GM19324 (cell line): Measurements from ENCODE around the gene CLASRP.
A peak's percentile ranks its signal among the peaks of the same experiment; 100 is the strongest.
"Not testable (repeated sequence)": the region's sequence is repeated elsewhere in the genome, so short reads cannot be mapped to it uniquely, and the experiment has no call there.

Experiments used
- ATAC-seq: cut with Tn5 transposase; IDR thresholded peaks from one replicate; pipeline ENCODE4 v1.9.1; 2021; ENCODE audit warnings: mild to moderate bottlenecking, moderate library complexity; ENCODE audit not compliant: unreplicated experiment, low FRiP score

Gene CLASRP

DNA sequence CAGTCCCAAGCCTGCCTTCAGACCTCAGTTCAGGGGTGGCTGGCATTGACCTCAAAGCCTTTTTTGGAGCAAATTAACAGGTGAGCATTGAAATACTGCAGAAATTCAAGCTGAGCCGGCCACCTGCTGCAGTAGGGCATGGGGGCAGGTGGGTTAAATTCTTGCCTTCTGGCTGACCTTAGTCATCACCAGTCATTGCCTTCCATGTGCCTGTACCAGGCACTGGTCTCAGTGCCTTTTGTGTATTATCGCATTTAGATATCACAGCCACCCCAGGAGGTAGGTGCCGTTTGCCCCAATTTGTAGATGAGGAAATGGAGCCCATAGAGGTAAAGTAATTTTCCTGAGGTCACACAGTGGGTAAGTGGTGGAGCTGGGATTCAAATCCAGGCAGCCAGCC is 61.4 kb downstream of the CLASRP start:
- ATAC-seq = no peak

DNA sequence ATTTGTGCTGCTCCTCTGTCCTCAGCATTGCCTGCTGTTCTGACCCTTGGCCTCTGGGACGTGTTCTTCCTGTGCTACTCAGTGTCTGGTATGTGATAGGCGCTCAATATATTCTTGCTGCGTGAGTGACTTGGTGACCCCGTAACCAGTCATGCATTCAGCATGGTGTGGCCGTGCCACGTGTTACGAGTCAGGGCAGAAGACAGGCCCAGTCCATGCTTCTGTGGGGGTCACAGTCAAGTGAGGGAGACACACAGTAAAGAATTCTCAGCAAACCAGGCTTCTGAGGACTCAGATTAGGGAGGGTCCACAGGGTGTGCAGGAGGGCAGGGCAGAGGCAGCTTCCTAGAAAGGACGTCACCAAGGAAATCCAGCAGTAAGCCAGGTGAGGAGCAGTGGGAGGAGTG is 62.0 kb downstream of the CLASRP start:
- ATAC-seq = no peak

GRCh38 chr19:45101806-45102205 is 63.0 kb downstream of the CLASRP start:
- ATAC-seq = no peak

- no peak for ATAC-seq
Measured at GRCh38 chr19:45102481-45102880, 63.6 kb downstream of the CLASRP start.

GRCh38 chr19:45103156-45103507 is 64.3 kb downstream of the CLASRP start:
- no peak for ATAC-seq

DNA sequence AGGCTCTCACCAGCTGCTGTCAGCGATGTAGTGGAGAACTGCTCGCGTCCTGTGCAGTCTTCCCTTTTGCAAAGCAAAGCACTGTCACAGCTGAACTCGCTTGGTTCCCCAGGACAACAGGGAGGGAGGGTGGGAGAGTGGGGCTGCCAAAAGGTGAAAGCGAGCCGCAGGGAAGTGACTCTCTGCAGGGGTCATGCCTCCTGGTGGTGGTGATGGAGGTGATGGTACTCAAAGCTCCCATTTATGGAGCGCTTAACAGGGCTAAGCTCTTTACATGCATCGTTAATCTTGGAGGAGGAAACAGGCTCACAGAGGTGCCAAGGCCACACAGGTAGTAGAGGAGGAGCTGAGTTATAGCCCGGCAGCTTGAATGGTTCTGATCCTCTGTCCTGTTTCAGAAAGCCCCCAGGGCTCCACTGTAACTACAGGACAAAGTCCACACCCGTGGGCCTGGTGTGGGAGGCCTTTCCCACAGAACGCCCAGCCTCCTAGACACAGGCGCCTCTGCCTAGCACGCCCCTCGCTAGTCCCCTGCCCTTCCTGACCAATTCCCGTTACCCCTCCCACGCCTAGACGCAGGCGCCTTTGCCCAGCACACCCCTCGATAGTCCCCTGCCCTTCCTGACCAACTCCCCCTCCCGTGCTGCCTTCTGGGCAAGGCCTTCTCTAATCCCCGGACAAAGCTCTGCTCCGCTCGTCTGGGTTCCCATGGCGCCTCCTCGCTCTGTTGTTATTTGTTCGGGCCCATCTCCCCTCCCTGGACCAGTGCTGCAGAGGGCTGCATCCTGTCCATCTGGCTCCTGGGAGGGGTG is 64.9 kb downstream of the CLASRP start:
- ATAC-seq = no peak

DNA sequence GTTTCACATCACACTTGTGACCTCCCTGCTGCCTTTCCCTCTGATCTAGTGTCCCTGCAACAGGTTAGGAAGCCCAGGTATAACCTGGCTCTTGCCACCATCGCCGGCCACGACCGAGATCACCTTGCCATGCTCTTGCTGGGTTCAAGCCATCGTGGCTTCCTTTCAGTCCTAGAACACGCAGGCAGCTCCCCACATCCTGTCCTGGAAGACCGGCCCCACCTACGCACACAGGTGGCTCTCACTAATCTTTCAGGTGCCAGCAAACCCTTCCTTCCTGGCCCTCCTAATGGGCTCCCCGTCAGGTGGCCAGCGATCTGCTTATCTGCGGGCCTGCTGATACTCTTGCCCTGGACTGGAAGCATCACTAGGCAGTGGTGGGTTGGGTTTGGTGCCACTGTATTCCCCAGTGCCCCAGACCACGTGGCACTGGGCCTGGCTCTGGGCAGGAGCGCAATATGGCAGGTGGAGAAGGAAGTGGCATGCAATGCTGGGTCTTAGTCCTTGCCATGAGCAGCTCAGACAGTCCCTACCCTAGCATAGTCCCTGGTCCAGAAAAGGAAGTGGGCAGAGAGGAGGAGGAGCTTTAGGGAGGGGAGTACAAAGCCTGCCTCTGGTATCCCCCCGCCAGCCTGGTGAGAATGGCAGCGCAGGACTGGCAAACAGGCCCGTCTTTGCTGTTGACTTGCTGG is 66.0 kb downstream of the CLASRP start:
- ATAC-seq = no peak

- ATAC-seq = not testable (repeated sequence)
Measured at GRCh38 chr19:45106363-45106762, 67.5 kb downstream of the CLASRP start.

DNA sequence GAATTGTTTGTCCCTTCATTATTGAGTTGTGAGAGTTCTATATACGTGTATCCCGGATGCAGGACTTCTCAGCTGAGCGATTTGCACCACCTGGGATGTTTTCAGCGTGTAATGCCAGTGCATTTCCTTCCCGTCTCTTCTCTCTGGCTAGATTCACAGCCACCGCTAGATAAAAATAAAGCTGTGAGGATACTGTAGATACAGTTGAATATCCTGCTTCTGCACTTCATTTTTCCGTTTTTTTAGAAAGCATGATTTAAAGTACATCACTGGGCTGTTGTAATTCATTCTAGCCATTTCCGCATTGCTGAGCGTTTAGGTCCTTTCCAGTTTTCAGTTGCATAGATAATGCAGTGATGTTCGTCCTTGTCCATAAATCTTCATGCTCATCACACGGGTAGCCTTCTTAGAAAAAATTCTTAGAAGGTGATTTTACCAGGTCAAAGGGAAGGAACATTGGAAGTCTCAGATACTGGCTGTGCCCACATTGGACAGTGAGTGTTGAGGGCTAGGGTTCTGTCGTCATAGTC is 68.8 kb downstream of the CLASRP start:
- no peak for ATAC-seq

GRCh38 chr19:45110851-45111266 is 72.0 kb downstream of the CLASRP start:
- no peak for ATAC-seq

DNA sequence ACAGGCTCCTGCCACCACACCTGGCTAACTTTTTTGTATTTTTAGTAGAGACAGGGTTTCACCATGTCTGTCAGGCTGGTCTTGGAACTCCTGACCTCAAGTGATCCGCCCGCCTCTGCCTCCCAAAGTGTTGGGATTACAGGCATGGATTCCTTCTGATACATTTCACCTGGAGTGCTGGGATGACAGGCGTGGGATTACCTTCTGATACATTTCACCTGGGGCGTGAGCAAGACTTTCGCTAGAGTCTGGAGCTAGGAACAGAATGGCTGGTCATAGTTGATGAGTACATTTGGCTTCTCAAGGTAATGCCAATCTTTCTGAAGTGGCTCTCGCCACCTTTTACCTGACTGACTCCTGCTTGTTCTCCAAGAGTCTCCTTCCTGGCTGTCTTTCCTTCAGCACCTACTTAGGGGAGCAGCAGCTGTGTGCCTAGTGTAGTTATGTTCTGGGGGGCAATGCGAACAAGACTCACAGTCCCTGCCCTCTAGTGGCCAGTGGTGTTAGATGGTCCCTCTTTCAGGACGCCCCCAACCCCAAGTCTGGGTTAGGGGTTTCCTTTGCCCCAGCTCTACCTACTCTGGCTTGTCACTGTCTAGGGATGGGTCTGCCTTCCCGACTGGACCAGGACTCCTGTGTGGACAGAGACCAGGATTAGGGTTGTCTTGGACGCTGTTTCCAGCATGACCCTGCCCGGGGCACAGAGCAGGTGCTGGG is 73.4 kb downstream of the CLASRP start:
- ATAC-seq = no peak

- no peak for ATAC-seq
Measured at GRCh38 chr19:45113628-45114027, 74.8 kb downstream of the CLASRP start.

DNA sequence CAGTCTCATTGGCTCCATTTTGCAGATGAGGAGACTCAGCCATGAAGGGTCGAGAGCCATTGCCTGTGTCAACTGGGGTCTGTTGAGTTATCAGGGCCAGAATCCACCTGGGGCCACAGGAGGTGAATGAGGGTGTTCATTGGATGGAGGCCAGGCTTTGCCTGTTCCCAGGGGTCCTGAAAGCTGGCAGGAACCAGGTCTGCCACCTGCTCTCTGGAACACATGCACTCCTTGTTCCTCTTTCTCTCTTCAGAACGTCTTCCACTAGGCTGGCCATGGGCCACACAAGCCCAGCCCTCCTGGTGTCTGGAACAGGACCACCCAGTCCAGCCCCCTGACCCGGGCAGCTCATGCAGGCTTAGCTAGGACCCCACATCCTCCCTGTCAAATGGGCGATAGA is 75.3 kb downstream of the CLASRP start:
- no peak for ATAC-seq

DNA sequence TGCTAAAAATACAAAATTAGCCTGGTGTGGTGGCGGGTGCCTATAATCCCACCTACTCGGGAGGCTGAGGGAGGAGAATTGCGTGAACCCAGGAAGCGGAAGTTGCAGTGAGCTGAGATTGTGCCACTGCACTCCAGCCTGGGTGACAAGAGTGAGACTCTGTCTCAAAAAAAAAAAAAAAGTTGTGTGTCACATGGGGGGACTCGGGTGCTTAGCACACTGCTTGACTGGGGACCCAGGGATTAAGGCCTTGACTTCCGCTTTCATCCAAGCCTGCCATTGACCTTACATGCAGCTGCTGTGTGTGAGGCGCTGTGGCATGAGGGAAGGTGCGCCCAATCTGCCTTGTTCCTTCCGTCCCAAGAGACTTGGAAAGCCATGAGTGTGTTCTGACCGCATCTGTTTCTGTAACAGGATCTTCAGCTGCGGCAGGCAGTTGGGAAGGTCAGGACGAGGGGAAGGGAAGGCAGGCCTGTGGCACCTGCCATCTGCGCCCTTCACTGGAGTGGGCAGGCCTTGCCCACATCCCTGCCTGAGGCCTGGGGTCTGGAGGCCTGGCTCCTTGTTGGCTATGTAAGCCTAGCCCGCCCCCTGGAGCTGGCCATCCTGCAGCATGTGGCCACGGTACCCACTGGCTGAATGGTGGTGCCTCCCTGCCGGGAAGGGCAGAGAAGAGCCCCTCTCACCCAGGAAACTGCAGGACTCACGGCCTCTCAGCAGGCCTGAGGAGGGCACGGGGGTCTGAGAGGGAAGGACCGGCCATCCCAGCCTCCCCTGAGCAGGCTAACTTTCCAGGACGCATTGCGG is 77.2 kb downstream of the CLASRP start:
- ATAC-seq = no peak

GRCh38 chr19:45117167-45117594 is 78.3 kb downstream of the CLASRP start:
- no peak for ATAC-seq

DNA sequence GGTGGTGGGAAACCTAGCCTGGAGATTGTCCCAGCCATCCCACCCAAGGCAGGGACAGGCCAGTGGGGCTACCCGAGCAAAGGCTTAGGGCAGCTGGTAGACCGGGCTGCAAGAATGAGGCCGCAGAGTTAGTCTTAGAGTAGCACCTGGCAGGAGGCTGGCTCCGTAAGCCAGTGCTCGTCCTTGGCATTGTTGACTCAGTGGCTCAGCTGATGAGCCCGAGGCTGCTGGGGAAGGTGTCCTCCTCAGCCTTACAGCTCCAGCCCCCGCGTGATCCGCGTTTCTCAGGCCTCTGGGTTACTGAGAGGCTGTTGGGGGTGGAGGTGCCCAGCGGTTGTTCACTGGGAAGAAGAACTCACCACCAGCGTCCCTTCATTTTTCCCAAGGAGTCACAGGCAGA is 78.8 kb downstream of the CLASRP start:
- ATAC-seq = no peak

- ATAC-seq = no peak
Measured at GRCh38 chr19:45118106-45118505, 79.3 kb downstream of the CLASRP start.

DNA sequence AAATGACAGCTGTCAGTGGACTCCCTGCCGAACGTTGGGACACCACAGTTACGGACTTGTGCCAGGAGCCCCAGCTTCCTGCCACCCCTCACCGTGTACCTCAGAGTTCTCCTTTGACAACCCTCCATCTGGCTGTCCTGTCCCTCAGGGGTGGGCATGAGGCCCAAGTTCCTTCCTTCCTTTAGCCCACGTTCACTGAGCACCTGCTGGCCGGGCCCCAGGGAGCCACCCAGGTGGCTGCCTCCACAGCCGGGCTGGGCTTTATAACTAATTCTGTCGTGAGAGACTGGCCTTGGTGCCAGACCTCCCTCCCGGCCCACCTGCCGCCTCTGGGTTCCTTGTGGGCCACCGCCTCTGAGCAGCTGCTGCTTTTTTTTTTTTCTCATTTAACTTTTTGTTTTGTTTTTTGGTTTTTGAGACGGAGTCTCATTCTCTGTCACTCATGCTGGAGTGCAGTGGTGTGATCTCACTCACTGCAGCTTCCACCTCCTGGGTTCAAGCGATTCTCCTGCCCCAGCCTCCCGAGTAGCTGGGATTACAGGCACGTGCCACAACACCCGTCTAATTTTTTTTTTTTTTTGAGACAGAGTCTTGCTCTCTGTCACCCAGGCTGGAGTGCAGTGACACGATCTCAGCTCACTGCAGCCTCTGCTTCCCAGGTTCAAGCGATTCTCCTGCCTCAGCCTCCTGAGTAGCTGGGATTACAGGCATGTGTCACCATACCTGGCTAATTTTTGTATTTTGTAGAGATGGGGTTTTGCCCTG is 79.9 kb downstream of the CLASRP start:
- ATAC-seq = peak; percentile 63

GRCh38 chr19:45119582-45119981 is 80.7 kb downstream of the CLASRP start:
- no peak for ATAC-seq
